PC-3 (cell line): Measurements from ENCODE around the gene STRADA. TPM values are rescaled to one million over a fixed set of nuclear protein-coding genes. Genes with fewer than 3 reads are reported as not detected.
A peak's percentile ranks its signal among the peaks of the same experiment; 100 is the strongest.

ENCODE experiments used
- ATAC-seq: fragments of 200-7000 bp; cut with Tn5 transposase; 2 replicates; pipeline ENCODE4 v1.9.1; 2020; ENCODE audit warnings: mild to moderate bottlenecking, moderate library complexity
- BruUV-seq: library from RNA; stranded (reverse); fragments of 400-500 nt; replicated peaks from 2 replicates; lab custom pipeline; 2021; lab: Mats Ljungman, UMichigan
- CTCF ChIA-PET: fragments of 300-600 bp; sonication (Branson Sonifier 250); formaldehyde crosslinking; loops from one replicate; lab custom pipeline; 2022; ENCODE audit warnings: antibody characterized with exemption; lab: Charles Lee
- POLR2A ChIA-PET: fragments of 300-600 bp; sonication (Branson Sonifier 250); formaldehyde crosslinking; loops from one replicate; lab custom pipeline; 2022; ENCODE audit warnings: antibody characterized with exemption; ENCODE audit not compliant: unreplicated experiment; lab: Charles Lee
- DNase-seq: peaks from one replicate; pipeline ENCODE4 v3.0.0-alpha.2; 2015
- H2AFZ ChIP-seq: fragments of 300-600 bp; sonication (generic); 2 replicates; pipeline ENCODE4 v1.6.0; 2016; ENCODE audit warnings: antibody characterized with exemption, low read length
- H3F3A ChIP-seq: fragments of 300-600 bp; sonication (generic); one replicate; pipeline ENCODE4 v1.6.0; 2017; ENCODE audit warnings: antibody characterized with exemption, low read length, control low read depth, mild to moderate bottlenecking; ENCODE audit not compliant: unreplicated experiment
- H3K27ac ChIP-seq: fragments of 300-600 bp; sonication (generic); 2 replicates; pipeline ENCODE4 v1.5.1; 2016; ENCODE audit warnings: mild to moderate bottlenecking, low read length
- H3K27me3 ChIP-seq: fragments of 300-600 bp; sonication (generic); 2 replicates; pipeline ENCODE4 v1.6.1; 2016; ENCODE audit warnings: low read length, mixed read lengths
- H3K36me3 ChIP-seq: fragments of 300-600 bp; sonication (generic); 2 replicates; pipeline ENCODE4 v1.6.1; 2016; ENCODE audit warnings: low read depth, mixed run types, low read length, mixed read lengths
- H3K4me1 ChIP-seq: fragments of 300-600 bp; sonication (generic); 2 replicates; pipeline ENCODE4 v1.5.1; 2016; ENCODE audit warnings: low read length; ENCODE audit not compliant: insufficient read depth
- H3K4me2 ChIP-seq: fragments of 300-600 bp; sonication (generic); 2 replicates; pipeline ENCODE4 v1.6.0; 2016; ENCODE audit warnings: low read length
- H3K4me3 ChIP-seq: fragments of 300-600 bp; sonication (generic); 2 replicates; pipeline ENCODE4 v1.5.1; 2016; ENCODE audit warnings: mild to moderate bottlenecking, low read length, mixed read lengths
- H3K79me2 ChIP-seq: fragments of 300-600 bp; sonication (generic); 2 replicates; pipeline ENCODE4 v1.6.1; 2017; ENCODE audit warnings: low read length, mixed read lengths
- H3K9ac ChIP-seq: fragments of 300-600 bp; sonication (generic); 2 replicates; pipeline ENCODE4 v1.6.0; 2016; ENCODE audit warnings: mild to moderate bottlenecking, low read length
- H3K9me2 ChIP-seq: fragments of 300-600 bp; sonication (generic); replicated peaks from 2 replicates; pipeline ENCODE4 v1.6.1; 2016; ENCODE audit warnings: mixed run types, low read length, mixed read lengths
- H3K9me3 ChIP-seq: fragments of 300-600 bp; sonication (generic); 2 replicates; pipeline ENCODE4 v1.6.1; 2016; ENCODE audit warnings: low read length, mixed read lengths
- H4K20me1 ChIP-seq: fragments of 300-600 bp; sonication (generic); 2 replicates; pipeline ENCODE4 v1.6.1; 2016; ENCODE audit warnings: low read length, mixed read lengths
- CTCF ChIP-seq: fragments of 300-600 bp; sonication (generic); conservative IDR thresholded peaks from 2 replicates; pipeline ENCODE4 v1.5.1; 2017; ENCODE audit warnings: antibody characterized with exemption, low read depth, mild to moderate bottlenecking, low read length
- EZH2 ChIP-seq: fragments of 300-600 bp; sonication (generic); IDR thresholded peaks from one replicate; pipeline ENCODE4 v1.6.1; 2017; ENCODE audit warnings: antibody characterized with exemption, mild to moderate bottlenecking, low read length; ENCODE audit not compliant: unreplicated experiment
- EZH2phosphoT487 ChIP-seq: fragments of 300-600 bp; sonication (generic); IDR thresholded peaks from 2 replicates; pipeline ENCODE4 v1.6.1; 2018; ENCODE audit warnings: mild to moderate bottlenecking, antibody characterized with exemption, low read length, borderline replicate concordance
- intact Hi-C: fragments of 100-400 bp; cut with micrococcal nuclease; formaldehyde crosslinking; loops from 2 replicates; pipeline ENCODE4 v1.9.0; 2023
- total RNA-seq: library from RNA; depleted of rRNA; stranded (reverse); fragments of >200 nt; gene quantifications from 2 replicates; pipeline ENCODE4 v1.2.3, GENCODE V29; 2014

The STRADA gene
- total RNA-seq, 1 experiment from 2014 or later, result 17.9 TPM

GRCh38 chr17:63693411-63694113 lies 48.0 kb downstream of the STRADA start:
- H4K20me1 ChIP-seq, result no peaks in the 10 kb centered on the region
- H3K27ac ChIP-seq, result no peak overlapping the region
- no TSS peak for BruUV-seq
- peaks cover 8% of the 10 kb centered on the region; the same call in 1 of the 2 replicates for H3K36me3 ChIP-seq
- no peaks in the 10 kb centered on the region for H3K9me3 ChIP-seq
- no peak overlapping the region for H3K4me2 ChIP-seq
- H3K4me1 ChIP-seq, result no peaks in the 10 kb centered on the region
- no peak for TF ChIP-seq EZH2phosphoT487
- TF ChIP-seq EZH2, result no peak
- no peak overlapping the region for H2AFZ ChIP-seq
- ATAC-seq (no peak), DNase-seq (no peak)
- no peaks in the 10 kb centered on the region for H3F3A ChIP-seq
- H3K27me3 ChIP-seq, result no peaks in the 10 kb centered on the region
- H3K4me3 ChIP-seq, result no peak overlapping the region
- no peak overlapping the region for H3K9ac ChIP-seq
- intact Hi-C loops, result loop anchor here (10.0 kb wide), 1 partner anchor 269 kb away; no protein-coding TSS in a partner anchor
- H3K9me2 ChIP-seq, result no peaks in the 10 kb centered on the region
- no peaks in the 10 kb centered on the region for H3K79me2 ChIP-seq
- POLR2A ChIA-PET, result no interaction called here
- CTCF ChIA-PET, result no interaction called here

- H3K4me2 ChIP-seq, result no peak overlapping the region
- DNase-seq, result no peak
- peaks cover 8% of the 10 kb centered on the region; the same call in 1 of the 2 replicates for H3K36me3 ChIP-seq
- H3K27me3 ChIP-seq, result no peaks in the 10 kb centered on the region
- H3K27ac ChIP-seq, result no peak overlapping the region
- ChIA-PET CTCF (no interaction called here), POLR2A (no interaction called here)
- H3K9me2 ChIP-seq, result no peaks in the 10 kb centered on the region
- H2AFZ ChIP-seq, result no peak overlapping the region
- H3K9ac ChIP-seq, result no peak overlapping the region
- ATAC-seq, result peak; percentile 23; the same call in 1 of the 2 replicates
- H3K4me1 ChIP-seq, result no peaks in the 10 kb centered on the region
- H3K9me3 ChIP-seq, result no peaks in the 10 kb centered on the region
- intact Hi-C loops, result loop anchor here (10.0 kb wide), 1 partner anchor 268 kb away; no protein-coding TSS in a partner anchor
- BruUV-seq, result no TSS peak
- no peaks in the 10 kb centered on the region for H3F3A ChIP-seq
- H3K79me2 ChIP-seq, result no peaks in the 10 kb centered on the region
- TF ChIP-seq CTCF (no peak), EZH2 (no peak), EZH2phosphoT487 (no peak)
- no peak overlapping the region for H3K4me3 ChIP-seq
- no peaks in the 10 kb centered on the region for H4K20me1 ChIP-seq
Measured at GRCh38 chr17:63692195-63692816, 49.3 kb downstream of the STRADA start.

GRCh38 chr17:63689479-63689878 lies 52.1 kb downstream of the STRADA start:
- no peaks in the 10 kb centered on the region for H3K9me2 ChIP-seq
- H3K4me1 ChIP-seq, result no peaks in the 10 kb centered on the region
- no peak overlapping the region for H3K9ac ChIP-seq
- no peaks in the 10 kb centered on the region for H3K27me3 ChIP-seq
- no peaks in the 10 kb centered on the region for H3F3A ChIP-seq
- CTCF ChIA-PET, result no interaction called here
- POLR2A ChIA-PET, result no interaction called here
- H3K4me3 ChIP-seq, result no peak overlapping the region
- TF ChIP-seq CTCF (no peak), EZH2 (no peak), EZH2phosphoT487 (no peak)
- no peaks in the 10 kb centered on the region for H4K20me1 ChIP-seq
- DNase-seq, result no peak
- no peak for ATAC-seq
- no peaks in the 10 kb centered on the region for H3K79me2 ChIP-seq
- intact Hi-C loops, result no loop called here
- BruUV-seq, result no TSS peak
- H3K4me2 ChIP-seq, result no peak overlapping the region
- no peaks in the 10 kb centered on the region for H3K9me3 ChIP-seq
- peaks cover 8% of the 10 kb centered on the region; the same call in 1 of the 2 replicates for H3K36me3 ChIP-seq
- no peak overlapping the region for H2AFZ ChIP-seq
- H3K27ac ChIP-seq, result no peak overlapping the region
